ENCODE measurements around the gene LYPD1. TPM values are rescaled to one million over a fixed set of nuclear protein-coding genes. Genes with fewer than 3 reads are reported as not detected.

The LYPD1 gene
- total and polyA plus RNA-seq, 2 donors from 2014 or later = 4.7 to 11.1 TPM

- Histone ChIP-seq H3K9me3 (ENCODE audit: control insufficient read depth in 2 of 3, insufficient read depth in 1 of 3, low read length in 3 of 3) (no peaks in the 10 kb centered on the region), H3K4me1 (ENCODE audit: control insufficient read depth in 2 of 3, insufficient read depth in 2 of 3, low read depth in 1 of 3, low read length in 3 of 3) (peaks cover 0 to 3% (median 0%) of the 10 kb centered on the region in 3 donors), H3K9ac (ENCODE audit: low read length in 3 of 3) (no peak overlapping the region), H3K4me3 (ENCODE audit: low read length in 3 of 3) (no peak overlapping the region), H3K36me3 (ENCODE audit: control insufficient read depth in 2 of 3, insufficient read depth in 3 of 3, low read length in 3 of 3) (no peaks in the 10 kb centered on the region), H3K27me3 (ENCODE audit: control insufficient read depth, insufficient read depth, low read length) (no peaks in the 10 kb centered on the region), H3K27ac (ENCODE audit: low read depth in 2 of 2, low read length in 2 of 2) (no peak overlapping the region)
- TF ChIP-seq, protein P1, sequence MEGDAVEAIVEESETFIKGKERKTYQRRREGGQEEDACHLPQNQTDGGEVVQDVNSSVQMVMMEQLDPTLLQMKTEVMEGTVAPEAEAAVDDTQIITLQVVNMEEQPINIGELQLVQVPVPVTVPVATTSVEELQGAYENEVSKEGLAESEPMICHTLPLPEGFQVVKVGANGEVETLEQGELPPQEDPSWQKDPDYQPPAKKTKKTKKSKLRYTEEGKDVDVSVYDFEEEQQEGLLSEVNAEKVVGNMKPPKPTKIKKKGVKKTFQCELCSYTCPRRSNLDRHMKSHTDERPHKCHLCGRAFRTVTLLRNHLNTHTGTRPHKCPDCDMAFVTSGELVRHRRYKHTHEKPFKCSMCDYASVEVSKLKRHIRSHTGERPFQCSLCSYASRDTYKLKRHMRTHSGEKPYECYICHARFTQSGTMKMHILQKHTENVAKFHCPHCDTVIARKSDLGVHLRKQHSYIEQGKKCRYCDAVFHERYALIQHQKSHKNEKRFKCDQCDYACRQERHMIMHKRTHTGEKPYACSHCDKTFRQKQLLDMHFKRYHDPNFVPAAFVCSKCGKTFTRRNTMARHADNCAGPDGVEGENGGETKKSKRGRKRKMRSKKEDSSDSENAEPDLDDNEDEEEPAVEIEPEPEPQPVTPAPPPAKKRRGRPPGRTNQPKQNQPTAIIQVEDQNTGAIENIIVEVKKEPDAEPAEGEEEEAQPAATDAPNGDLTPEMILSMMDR (IDR thresholded peaks at IDR 0.05; ENCODE audit: borderline replicate concordance, extremely low read depth, insufficient read depth) = no peak
- intact Hi-C loops (cut with DNase I) = no loop called here
- no peak for FAIRE-seq
- DNase-seq = no peak
These were observed 7.7 kb upstream of the LYPD1 start for GRCh38 chr2:132677661-132678060.

DNA sequence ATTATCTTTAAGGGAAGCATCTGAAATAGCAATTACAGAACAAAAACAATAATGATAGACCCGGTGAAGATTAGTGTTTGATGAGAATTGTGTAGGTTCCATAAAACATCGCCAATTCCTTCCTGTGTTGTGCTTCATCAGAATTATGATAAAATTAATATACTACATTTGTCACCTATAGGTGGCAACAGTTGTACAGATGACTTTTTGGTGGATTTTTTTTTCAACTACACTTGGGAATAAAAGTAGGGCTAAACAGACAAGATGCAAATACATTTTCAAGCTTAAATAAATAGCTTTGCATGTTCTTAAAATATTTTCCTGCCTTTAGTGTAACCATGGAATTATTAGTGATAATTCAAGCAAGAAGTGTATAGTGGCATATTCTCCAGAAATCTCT is 7.0 kb upstream of the LYPD1 start:
- Histone ChIP-seq H3K9ac (ENCODE audit: low read length in 3 of 3) (no peak overlapping the region), H3K36me3 (ENCODE audit: control insufficient read depth in 2 of 3, insufficient read depth in 3 of 3, low read length in 3 of 3) (no peaks in the 10 kb centered on the region), H3K9me3 (ENCODE audit: control insufficient read depth in 2 of 3, insufficient read depth in 1 of 3, low read length in 3 of 3) (no peaks in the 10 kb centered on the region), H3K4me3 (ENCODE audit: low read length in 3 of 3) (no peak overlapping the region), H3K4me1 (ENCODE audit: control insufficient read depth in 2 of 3, insufficient read depth in 2 of 3, low read depth in 1 of 3, low read length in 3 of 3) (no peaks in the 10 kb centered on the region), H3K27ac (ENCODE audit: low read depth in 2 of 2, low read length in 2 of 2) (no peak overlapping the region), H3K27me3 (ENCODE audit: control insufficient read depth, insufficient read depth, low read length) (no peaks in the 10 kb centered on the region)
- TF ChIP-seq, protein P1 (IDR thresholded peaks at IDR 0.05; ENCODE audit: borderline replicate concordance, extremely low read depth, insufficient read depth) = no peak
- intact Hi-C loops (cut with DNase I) = no loop called here
- DNase-seq = no peak
- FAIRE-seq = no peak

- Histone ChIP-seq H3K9ac (ENCODE audit: low read length in 3 of 3) (no peak overlapping the region), H3K4me3 (ENCODE audit: low read length in 3 of 3) (peak overlapping the region; percentile 24 to 61 (median 41)), H3K36me3 (ENCODE audit: control insufficient read depth in 2 of 3, insufficient read depth in 3 of 3, low read length in 3 of 3) (no peaks in the 10 kb centered on the region), H3K27me3 (ENCODE audit: control insufficient read depth, insufficient read depth, low read length) (no peaks in the 10 kb centered on the region), H3K27ac (ENCODE audit: low read depth in 2 of 2, low read length in 2 of 2) (no peak overlapping the region), H3K4me1 (ENCODE audit: control insufficient read depth in 2 of 3, insufficient read depth in 2 of 3, low read depth in 1 of 3, low read length in 3 of 3) (peaks cover 0 to 13% (median 5%) of the 10 kb centered on the region in 3 donors), H3K9me3 (ENCODE audit: control insufficient read depth in 2 of 3, insufficient read depth in 1 of 3, low read length in 3 of 3) (no peaks in the 10 kb centered on the region)
- FAIRE-seq (no peak), DNase-seq (peak in 4 of 5 donors; percentile 42 to 64 (median 62))
- TF ChIP-seq, protein P1 (IDR thresholded peaks at IDR 0.05; ENCODE audit: borderline replicate concordance, extremely low read depth, insufficient read depth) = no peak
- intact Hi-C loops (cut with DNase I) = no loop called here
These were observed 1.3 kb upstream of the LYPD1 start for GRCh38 chr2:132671151-132671835.

All from kidney (tissue), 14 donors.